ENCODE data around the gene CHRFAM7A.
"Not testable (repeated sequence)": the region's sequence is repeated elsewhere in the genome, so short reads cannot be mapped to it uniquely, and the experiment has no call there.

CHRFAM7A gene

DNA sequence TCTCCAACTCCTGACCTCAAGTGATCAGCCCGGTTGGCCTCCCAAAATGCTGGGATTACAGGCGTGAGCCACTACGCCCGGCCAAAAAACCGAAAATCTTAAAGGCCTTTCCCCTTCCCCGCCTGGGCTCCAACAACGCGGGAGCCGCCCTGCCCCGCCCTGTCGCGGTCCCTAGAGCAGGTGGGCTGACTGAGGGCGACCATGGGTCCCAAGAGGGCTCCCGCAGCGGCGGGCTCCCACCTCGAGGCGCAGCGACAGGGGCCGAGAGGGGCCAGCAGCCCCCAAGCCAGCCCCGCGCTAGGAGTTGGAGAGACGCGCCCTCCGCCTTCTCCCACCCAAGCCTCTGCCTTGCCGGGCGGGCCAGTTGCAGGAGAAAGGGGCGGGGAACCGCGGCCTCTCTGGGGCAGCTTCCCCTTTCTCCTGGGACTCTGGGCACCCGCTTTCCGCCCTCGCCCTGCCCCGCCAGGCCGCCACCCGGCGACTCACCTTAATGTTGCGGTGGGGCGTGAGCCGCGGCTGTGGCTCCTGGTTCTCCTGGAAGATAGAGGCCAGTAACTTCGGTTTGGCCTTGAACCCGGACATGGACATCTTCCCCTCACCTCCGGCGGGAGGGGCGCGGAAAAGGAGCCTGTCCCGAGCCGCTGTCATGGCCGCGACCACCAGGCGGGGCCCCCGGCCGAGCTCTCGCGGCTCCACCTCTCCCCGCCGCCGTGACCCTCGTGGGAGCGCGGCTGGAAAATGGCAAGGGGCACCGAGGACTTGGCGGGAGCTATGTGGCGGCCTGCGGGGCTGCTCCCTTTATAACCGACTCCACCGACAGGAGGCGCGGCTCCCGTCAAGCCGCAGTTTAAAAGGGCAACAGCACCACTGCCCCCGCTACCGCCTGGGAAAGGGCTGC is at the start of gene CHRFAM7A:
Gene CHRFAM7A, minus strand, starts transcription at position 775 of the 898 bp plus-strand sequence. CDS start 10,189 bp downstream, outside the sequence.
- H3K4me3 ChIP-seq (replicated peaks; ENCODE audit: low read depth, low read length); DNase-seq (ENCODE audit: extremely low read depth, low read depth): not testable (repeated sequence)

DNA sequence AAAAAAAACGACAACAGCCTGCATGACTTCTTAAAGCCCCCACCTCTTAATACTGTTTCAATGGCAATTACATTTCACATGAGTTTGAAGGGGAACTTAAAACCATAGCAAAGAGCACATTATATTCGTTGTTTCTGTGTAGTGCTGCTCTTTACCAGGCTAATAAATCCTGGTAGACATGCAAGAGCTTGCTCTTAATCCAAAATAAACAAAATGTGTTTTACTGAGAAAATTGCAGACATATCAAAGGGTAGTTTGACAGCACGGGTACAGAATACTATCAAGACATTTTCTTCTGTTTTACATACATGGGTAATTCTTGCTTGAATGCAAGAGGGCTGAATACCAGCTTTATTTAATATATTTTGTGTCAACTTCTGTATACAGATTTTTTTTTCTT is 45.0 kb upstream of the CHRFAM7A start:
- H3K4me3 ChIP-seq (replicated peaks; ENCODE audit: low read depth, low read length); DNase-seq (ENCODE audit: extremely low read depth, low read depth): not testable (repeated sequence)

DNA sequence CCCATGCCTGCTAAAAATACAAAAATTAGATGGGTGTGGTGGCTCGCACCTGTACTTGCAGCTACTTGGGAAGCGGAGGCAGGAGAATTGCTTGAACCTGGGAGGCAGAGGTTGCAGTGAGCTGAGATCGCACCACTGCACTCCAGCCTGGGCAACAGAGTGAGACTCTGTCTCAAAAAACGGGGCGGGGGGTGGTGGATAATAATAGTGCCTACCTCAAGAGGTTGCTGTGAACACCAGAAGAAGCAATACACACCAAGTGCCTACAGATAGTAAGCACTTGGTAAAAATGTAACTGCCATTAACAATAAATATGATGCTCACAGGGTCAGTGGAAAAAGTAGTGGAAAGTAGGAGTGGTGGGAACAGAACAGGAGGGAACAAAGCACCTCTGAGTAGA is 42.5 kb upstream of the CHRFAM7A start:
- not testable (repeated sequence) for DNase-seq (ENCODE audit: extremely low read depth, low read depth); H3K4me3 ChIP-seq (replicated peaks; ENCODE audit: low read depth, low read length)

DNA sequence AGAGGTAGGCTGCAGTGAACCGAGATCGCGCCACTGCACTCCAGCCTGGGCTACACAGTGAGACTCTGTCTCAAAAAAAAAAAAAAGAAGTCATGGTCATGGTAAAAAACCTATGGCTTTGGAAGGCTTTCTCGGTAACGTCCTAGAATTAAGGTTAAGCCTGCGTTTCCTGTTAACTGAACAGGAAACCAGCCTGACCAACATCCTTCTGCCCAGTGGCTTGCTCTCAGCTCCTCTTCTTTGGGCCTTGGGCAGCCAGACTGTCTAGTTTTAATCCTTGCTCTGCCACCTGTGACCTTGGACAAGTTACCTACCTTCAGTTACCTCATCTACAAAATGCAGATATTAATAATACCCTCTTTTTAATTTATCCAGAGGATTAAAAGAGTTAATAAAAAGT is 27.4 kb upstream of the CHRFAM7A start:
- DNase-seq (ENCODE audit: extremely low read depth, low read depth); H3K4me3 ChIP-seq (replicated peaks; ENCODE audit: low read depth, low read length): not testable (repeated sequence)

DNA sequence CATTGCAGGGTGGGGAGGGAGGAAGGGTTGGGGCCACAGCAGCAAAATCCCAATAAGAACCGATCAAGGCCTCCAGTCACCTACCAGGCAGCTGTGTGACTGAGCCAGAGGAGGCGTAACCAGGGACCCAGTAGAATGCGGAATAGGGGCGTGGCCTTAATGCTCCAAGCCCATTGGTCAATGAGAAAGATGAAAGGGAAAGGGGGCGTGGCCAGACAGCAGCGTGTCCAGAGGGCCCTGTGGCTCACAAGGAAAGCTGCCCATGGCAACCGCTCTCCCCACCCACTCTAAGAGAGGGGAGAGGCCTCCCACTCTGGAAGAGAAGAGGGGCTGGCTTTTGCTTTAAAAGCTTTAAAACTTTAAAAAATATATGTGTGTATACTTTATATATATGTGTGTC is 20.8 kb upstream of the CHRFAM7A start, which contains the start of gene GOLGA8R:
Gene GOLGA8R, minus strand, starts transcription at position 101 of the 400 bp plus-strand sequence. Its CDS starts 98 bp downstream, at position 3.
- DNase-seq (ENCODE audit: extremely low read depth, low read depth); H3K4me3 ChIP-seq (replicated peaks; ENCODE audit: low read depth, low read length): not testable (repeated sequence)

DNA sequence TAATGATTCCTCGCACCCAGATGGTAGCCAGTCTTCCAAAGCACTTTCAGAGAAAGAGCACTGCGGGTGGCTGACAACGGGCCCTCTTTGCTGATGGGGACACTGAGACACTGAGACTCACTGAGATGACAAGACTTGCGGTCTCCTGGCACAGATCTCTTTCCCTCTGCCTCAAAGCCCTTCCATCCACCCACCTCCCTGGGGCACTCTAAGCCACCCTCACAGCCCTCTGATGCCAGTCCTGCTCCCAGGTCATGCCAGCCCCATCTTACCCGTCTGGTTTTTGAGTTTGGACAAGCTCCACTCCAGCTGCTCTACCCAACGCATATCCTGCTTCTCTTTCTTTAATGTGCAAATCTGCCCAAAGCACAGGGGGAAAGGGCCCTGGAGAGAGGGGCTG is 14.3 kb upstream of the CHRFAM7A start:
- not testable (repeated sequence) for DNase-seq (ENCODE audit: extremely low read depth, low read depth); H3K4me3 ChIP-seq (replicated peaks; ENCODE audit: low read depth, low read length)

DNA sequence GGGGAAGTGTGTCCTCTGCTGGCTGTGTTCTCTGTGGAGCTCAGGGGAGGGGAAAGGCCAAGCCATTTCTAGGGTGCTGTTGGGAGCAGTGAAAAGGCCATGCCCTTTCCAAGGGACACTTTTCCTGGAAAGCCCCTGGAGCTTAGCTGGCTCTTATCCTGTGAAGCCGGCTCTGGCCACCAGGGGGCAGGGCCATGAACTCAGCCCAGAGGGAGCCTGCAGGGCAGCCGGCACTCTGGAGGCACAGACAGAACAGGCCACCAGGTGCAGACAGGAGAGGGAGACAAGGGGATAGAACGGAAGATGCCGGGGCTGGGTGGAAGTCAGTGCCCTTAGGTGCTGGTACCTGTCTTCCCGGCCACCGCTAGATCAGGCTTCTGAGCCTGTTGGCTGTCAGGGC is 5.6 kb upstream of the CHRFAM7A start:
- H3K4me3 ChIP-seq (replicated peaks; ENCODE audit: low read depth, low read length); DNase-seq (ENCODE audit: extremely low read depth, low read depth): not testable (repeated sequence)

DNA sequence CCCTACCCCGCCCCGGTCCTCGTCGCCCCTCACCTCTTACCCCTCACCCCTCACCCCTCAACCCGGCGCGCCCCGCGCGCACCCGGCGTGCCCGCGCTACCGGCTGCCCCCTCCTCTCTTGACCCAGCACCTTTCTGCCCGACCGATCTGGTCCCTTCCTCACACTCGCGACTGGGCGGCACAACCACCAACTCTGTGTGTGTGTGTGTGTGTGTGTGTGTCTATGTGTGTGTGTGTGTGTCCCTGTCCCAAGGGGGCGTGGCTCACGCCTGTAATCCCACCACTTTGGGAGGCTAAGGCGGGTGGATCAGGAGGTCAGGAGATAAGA is 288 bp upstream of the CHRFAM7A start:
- H3K4me3 ChIP-seq (replicated peaks; ENCODE audit: low read depth, low read length); DNase-seq (ENCODE audit: extremely low read depth, low read depth): not testable (repeated sequence)

DNA sequence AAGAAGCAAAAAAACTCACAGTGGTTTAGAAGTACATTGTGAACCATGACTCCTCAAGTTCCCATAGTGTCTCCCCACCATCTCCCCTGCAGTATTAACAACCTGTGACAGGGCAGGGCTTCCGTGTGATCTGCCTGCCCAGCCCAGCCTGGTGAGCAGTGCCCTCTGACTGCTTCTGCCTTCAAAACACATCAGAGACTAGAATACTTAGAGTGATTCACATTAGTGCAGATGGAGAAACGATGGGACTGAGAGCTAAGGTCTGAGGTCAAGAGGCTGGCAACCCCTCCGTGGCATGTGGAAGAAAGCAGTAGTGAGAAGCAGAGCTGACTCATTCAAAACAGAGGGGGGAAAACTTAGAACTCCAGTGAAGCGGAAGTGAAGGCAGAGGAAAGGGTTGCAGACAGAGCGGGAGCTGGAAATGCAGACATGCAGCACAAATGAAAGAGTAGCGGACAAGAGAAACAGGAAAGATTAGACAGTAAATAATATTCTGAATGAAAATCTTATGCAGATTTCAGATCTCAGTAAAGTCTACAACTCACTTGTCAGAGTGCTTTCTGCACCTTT is 6.9 kb downstream of the CHRFAM7A start:
- not testable (repeated sequence) for DNase-seq (ENCODE audit: extremely low read depth, low read depth); H3K4me3 ChIP-seq (replicated peaks; ENCODE audit: low read depth, low read length)

DNA sequence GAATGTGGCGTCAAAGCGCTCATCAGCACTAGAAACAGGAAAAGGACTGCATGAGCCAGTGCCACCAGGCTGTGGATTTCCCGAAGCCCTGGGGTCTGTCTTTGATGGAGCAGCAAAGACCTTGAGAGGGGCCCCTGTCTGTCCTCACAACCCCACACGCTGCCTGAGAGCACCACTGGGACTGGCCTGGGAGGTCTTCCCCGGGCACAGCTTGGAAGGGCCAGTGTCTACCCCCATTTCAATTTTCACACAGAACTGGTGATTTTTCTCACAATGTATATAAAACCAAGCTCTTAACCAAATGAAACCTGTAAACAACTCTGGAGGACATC is 16.3 kb downstream of the CHRFAM7A start:
- H3K4me3 ChIP-seq (replicated peaks; ENCODE audit: low read depth, low read length); DNase-seq (ENCODE audit: extremely low read depth, low read depth): not testable (repeated sequence)

DNA sequence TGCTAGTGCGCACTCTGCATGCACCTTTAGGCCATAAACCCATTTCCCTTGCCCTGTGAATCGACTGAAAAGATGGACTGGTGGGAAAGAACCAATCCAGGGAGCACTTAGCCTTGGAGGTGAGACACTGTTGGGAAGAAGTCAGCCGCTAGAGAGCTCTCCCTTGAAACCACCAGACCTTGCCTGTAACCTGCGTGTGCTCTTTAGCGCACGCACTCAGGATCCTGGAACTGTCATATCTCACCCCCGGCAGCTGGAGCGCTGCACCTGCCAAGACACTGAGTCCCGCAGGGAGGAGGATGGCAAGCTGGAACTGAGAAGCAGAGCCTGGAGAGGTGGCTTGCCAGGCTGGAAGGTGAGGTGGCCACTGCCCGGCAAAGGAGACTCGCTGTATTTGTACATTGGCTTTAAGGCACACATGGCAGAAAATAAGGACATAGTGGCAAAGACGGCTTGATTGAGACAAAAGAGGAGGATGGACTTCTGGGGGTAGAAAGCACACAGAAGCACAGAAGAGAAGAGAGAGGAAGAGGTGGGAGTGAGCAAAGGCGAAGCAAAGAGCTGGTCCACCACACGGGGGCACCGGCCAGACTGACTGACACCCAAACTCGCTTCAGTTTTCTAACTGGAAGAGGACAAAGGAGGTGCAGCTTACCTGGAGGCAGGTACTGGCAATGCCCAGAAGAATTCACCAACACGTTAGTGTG is 16.8 kb downstream of the CHRFAM7A start:
- not testable (repeated sequence) for H3K4me3 ChIP-seq (replicated peaks; ENCODE audit: low read depth, low read length); DNase-seq (ENCODE audit: extremely low read depth, low read depth)

DNA sequence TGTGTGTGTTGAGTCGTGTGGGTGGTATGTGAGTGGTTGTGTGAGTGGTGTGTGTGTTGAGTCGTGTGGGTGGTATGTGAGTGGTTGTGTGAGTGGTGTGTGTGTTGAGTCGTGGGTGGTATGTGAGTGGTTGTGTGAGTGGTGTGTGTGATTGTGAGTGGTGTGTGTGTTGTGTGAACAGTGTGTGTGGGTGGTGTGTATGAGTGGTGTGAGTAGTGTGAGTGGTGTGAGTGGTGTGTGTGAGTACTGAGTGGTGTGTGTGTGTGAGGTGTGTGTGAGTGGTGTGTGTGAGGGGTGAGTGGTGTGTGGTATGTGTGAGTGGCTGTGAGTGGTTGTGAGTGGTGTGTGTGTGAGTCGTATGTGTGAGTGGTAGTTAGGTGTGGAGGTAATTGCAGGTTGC is 17.5 kb downstream of the CHRFAM7A start:
- H3K4me3 ChIP-seq (replicated peaks; ENCODE audit: low read depth, low read length); DNase-seq (ENCODE audit: extremely low read depth, low read depth): not testable (repeated sequence)

DNA sequence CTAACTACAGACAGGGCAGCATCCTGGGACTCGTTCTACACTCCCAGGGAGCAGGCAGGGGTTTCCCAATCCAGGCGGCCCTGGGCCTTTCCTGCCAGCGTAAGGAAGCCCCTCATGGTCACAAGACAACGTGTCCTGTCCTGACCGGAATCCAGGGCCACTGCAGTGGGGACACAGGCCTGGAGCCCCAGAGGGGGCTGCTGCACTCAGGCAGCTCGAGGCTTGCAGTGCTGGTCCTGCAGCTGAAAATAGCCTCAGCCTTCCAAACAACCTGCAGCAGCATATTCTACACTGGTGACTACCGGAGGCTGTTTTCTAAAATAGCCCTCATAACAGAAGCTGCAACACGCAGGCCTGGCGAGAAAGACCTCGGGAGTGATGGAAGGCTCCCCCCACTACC is 18.5 kb downstream of the CHRFAM7A start:
- not testable (repeated sequence) for H3K4me3 ChIP-seq (replicated peaks; ENCODE audit: low read depth, low read length); DNase-seq (ENCODE audit: extremely low read depth, low read depth)

DNA sequence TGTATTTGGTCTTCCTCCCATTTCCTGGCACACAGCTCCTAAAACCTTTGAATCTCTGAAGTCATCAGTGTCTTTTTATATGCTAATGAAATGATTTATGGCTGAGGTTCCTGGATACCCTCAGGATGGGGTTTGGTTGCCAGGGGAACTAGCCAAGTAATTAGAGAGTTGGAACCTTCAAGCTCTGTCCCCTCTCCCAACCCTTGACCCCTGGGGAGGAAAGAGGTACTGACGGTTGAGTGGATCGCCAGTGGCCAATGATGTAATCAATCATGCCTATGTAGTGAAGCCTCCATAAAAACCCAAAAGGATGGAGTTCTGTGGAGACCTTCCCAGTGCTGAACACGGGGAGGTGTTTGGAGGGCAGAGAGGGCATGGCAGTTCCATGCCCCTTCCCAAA is 25.1 kb downstream of the CHRFAM7A start:
- not testable (repeated sequence) for DNase-seq (ENCODE audit: extremely low read depth, low read depth); H3K4me3 ChIP-seq (replicated peaks; ENCODE audit: low read depth, low read length)

DNA sequence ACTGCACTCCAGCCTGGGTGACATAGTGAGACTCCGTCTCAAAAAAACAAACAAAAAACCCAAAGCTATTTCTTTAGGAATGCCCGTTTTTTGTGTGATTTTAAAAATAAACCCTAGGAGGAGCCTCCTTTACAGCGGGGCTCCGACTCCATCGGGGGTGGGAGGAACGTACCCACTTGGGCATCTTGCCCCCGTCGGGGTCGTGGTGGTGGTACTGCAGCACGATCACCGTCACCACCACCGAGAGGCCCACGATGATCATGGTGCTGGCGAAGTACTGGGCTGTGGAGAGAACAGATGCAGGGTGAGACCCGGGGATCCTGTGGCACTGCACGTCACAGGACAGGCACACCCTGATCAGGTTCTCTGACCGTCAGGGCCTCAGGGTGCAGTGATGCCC is 26.1 kb downstream of the CHRFAM7A start:
- not testable (repeated sequence) for H3K4me3 ChIP-seq (replicated peaks; ENCODE audit: low read depth, low read length); DNase-seq (ENCODE audit: extremely low read depth, low read depth)

DNA sequence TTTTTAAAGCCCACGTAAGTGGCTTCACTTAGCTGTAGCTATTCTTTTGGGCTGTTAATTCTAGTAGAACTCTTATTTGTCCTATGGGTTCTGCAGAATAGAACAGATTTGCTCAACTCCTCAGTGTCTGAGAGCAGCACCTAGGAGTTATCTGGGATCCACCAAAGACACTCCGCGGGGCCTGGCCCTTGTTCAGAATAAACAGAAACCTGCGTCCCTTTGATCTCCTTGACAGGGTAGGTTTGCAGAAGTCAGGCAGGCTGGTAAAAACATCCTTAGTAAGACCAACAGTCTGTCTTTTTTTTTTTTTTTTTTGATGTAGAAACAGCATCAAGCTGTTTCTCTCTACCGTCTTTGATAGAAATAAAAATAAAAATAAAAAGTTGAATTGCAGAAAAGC is 31.9 kb downstream of the CHRFAM7A start:
- DNase-seq (ENCODE audit: extremely low read depth, low read depth); H3K4me3 ChIP-seq (replicated peaks; ENCODE audit: low read depth, low read length): not testable (repeated sequence)

DNA sequence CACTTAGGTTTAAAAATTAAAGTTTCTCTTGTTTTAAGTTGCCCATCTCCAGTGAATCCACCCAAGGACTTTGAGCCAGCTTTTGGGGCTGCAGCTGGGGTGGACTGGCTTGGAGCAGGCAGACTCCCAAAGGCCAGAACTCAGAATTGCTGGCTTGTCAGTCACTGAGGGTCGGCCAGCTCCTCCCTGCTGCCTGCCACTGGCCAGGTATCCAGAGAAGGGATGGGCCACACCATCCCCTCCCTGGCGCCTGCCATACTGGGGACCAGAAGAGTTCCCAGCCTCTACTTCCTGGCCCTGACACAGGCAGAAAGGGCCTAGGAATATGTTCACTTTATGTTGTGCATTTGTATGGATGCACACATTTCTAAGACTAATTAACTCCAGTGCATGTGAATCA is 32.4 kb downstream of the CHRFAM7A start:
- not testable (repeated sequence) for DNase-seq (ENCODE audit: extremely low read depth, low read depth); H3K4me3 ChIP-seq (replicated peaks; ENCODE audit: low read depth, low read length)

DNA sequence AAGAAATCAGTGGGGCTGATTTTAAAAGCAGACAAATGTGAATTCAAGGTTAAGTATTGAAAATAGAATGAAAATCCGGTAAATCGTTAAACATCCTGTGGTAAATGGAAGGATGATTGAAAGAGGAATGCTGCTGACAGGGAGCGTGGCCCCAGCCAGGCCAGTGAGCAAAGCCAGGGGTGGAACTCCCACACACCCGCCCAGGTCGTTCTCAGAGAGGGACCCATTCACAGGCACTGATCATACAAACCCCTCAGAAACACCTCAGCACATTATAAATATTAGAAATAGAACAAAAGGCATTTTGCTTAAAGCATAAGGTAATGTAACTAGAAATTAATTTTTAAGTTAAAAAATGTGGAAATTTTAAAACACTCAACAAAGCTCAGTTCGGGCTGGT is 38.3 kb downstream of the CHRFAM7A start:
- not testable (repeated sequence) for DNase-seq (ENCODE audit: extremely low read depth, low read depth); H3K4me3 ChIP-seq (replicated peaks; ENCODE audit: low read depth, low read length)

DNA sequence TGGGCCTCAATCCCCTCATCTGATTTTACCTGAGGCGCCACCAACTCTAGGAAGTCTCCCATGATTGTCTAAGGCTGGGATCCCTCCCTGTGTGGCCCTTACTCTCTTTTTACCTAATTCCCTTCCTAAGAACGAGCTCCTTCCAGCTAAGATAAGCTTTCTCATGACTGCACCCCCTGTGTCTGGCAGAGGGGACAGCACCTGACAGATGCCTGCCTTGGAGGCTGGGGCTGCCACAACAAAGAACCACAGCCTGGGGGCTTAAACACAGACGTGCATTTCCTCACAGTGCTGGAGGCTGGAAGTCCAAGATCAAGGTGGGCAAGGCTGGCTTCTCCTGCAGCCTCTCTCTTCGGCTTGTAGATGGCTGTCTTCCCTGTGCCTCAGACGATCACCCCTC is 43.5 kb downstream of the CHRFAM7A start:
- DNase-seq (ENCODE audit: extremely low read depth, low read depth); H3K4me3 ChIP-seq (replicated peaks; ENCODE audit: low read depth, low read length): not testable (repeated sequence)

Measured in HFF-Myc (cell line).